NCI-H446 treated with DMSO at 0.1 percent for 48 hours (cell line): ENCODE results near the gene SLC38A2.

ENCODE experiments used
- DNase-seq: peaks from one replicate; lab custom pipeline; 2025; lab: John Stamatoyannopoulos, UW

SLC38A2 gene

GRCh38 chr12:46391630-46392029 lies 19.1 kb upstream of the SLC38A2 start:
- no peak for DNase-seq

- no peak for DNase-seq
Observed at GRCh38 chr12:46390881-46391280, 18.3 kb upstream of the SLC38A2 start.

- no peak for DNase-seq
Observed at GRCh38 chr12:46390304-46390703, 17.7 kb upstream of the SLC38A2 start.

GRCh38 chr12:46389031-46389616 lies 16.6 kb upstream of the SLC38A2 start:
- DNase-seq: no peak

- no peak for DNase-seq
Observed at GRCh38 chr12:46388427-46389021, 16.0 kb upstream of the SLC38A2 start.

GRCh38 chr12:46387670-46388069 lies 15.1 kb upstream of the SLC38A2 start:
- no peak for DNase-seq

- no peak for DNase-seq
Observed at GRCh38 chr12:46386877-46387629, 14.5 kb upstream of the SLC38A2 start.

- DNase-seq: no peak
Observed at GRCh38 chr12:46386360-46386867, 13.8 kb upstream of the SLC38A2 start.

- no peak for DNase-seq
Observed at GRCh38 chr12:46385438-46385837, 12.9 kb upstream of the SLC38A2 start.

- DNase-seq: no peak
Observed at GRCh38 chr12:46384451-46385309, 12.1 kb upstream of the SLC38A2 start.

- peak; percentile 60 for DNase-seq
Observed at GRCh38 chr12:46383654-46384450, 11.3 kb upstream of the SLC38A2 start.

GRCh38 chr12:46382964-46383653 lies 10.5 kb upstream of the SLC38A2 start:
- peak; percentile 90 for DNase-seq

GRCh38 chr12:46382408-46382963 lies 9.9 kb upstream of the SLC38A2 start:
- DNase-seq: no peak

- no peak for DNase-seq
Observed at GRCh38 chr12:46380881-46381280, 8.3 kb upstream of the SLC38A2 start.

GRCh38 chr12:46380022-46380796 lies 7.6 kb upstream of the SLC38A2 start:
- no peak for DNase-seq

GRCh38 chr12:46379352-46379751 lies 6.8 kb upstream of the SLC38A2 start:
- no peak for DNase-seq

GRCh38 chr12:46378530-46378929 lies 6.0 kb upstream of the SLC38A2 start:
- no peak for DNase-seq

- no peak for DNase-seq
Observed at GRCh38 chr12:46377678-46378077, 5.1 kb upstream of the SLC38A2 start.

GRCh38 chr12:46376579-46376978 lies 4.0 kb upstream of the SLC38A2 start:
- DNase-seq: no peak

- DNase-seq: no peak
Observed at GRCh38 chr12:46374711-46375110, 2.1 kb upstream of the SLC38A2 start.
